ENCODE measurements around the gene HIBCH. TPM values are rescaled to one million over a fixed set of nuclear protein-coding genes. Genes with fewer than 3 reads are reported as not detected.

HIBCH gene
- total and polyA plus RNA-seq, 2 of the 13 experiments (the other 11 are each of a cell fraction or from before 2014, with no cell fraction given): 18.8 to 49.5 TPM

DNA sequence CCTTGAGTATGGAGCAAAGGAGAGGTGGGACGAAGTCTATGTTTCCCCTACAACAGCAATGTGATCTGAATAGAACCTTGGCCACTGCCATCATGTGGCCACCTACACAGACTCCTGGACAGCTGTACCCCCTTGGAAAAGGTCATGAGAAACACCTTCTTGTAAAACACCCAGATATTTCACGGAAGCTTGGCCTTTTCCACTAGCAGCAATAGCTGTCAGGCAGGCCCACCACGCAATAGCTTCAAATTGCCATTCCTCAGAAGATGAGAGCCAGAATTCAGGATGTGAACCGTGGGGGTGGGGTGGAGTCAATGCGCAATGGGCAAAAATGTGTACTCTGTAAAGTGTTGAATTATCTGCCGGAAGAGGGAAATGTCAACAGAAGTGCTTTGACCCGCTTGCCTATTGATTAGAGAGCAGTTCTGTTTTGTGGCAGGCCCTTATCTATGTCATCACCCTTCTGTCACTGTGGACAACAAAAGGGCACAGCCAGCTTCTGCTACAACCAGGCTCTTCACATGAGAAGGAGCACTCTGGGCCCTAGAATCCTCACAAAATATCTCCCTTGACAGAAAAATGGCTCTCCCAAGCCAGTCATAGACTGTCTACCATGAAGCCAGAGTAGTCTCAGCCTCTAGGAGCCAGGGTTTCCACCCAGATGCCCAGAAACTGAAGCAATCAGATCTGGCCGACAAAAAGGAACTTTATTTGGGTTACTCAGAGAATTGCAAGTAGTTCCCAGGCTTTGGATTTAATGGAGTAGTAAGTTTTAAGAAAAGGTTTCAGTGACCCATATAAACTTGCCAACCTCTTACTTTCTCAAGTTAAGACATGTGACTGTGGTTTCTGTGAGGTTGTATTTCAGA is 33.3 kb upstream of the HIBCH start (continued):
- TF ChIP-seq PBX3 (CRISPR knock-in tag; IDR thresholded peaks at IDR 0.05; ENCODE audit: borderline replicate concordance) (no peak), KDM5B (CRISPR knock-in tag; IDR thresholded peaks at IDR 0.05; ENCODE audit: borderline replicate concordance) (peak; percentile 53; the same call in 1 of the 2 replicates), MTA1 (CRISPR knock-in tag; IDR thresholded peaks at IDR 0.05; ENCODE audit: borderline replicate concordance) (peak; percentile 70), MZF1 (CRISPR knock-in tag; IDR thresholded peaks at IDR 0.05; ENCODE audit: borderline replicate concordance) (no peak), MYC (CRISPR knock-in tag; IDR thresholded peaks at IDR 0.05; ENCODE audit: borderline replicate concordance) (peak; percentile 25; the same call in 1 of the 2 replicates), POLR2G (IDR thresholded peaks at IDR 0.05; ENCODE audit: low read depth, low read length) (peak; percentile 66), ATF7-NPFF (CRISPR knock-in tag; IDR thresholded peaks at IDR 0.05; ENCODE audit: low read depth) (peak; percentile 88), ZSCAN29 (CRISPR knock-in tag; conservative IDR thresholded peaks at IDR 0.05) (peak; percentile 97), RFXANK (CRISPR knock-in tag; IDR thresholded peaks at IDR 0.05) (peak; percentile 69; the same call in 1 of the 2 replicates), ZNF383 (CRISPR knock-in tag; IDR thresholded peaks at IDR 0.05; ENCODE audit: borderline replicate concordance) (no peak), ZNF20 (CRISPR knock-in tag; IDR thresholded peaks at IDR 0.05) (no peak), DBP (CRISPR knock-in tag; IDR thresholded peaks at IDR 0.05; ENCODE audit: not compliant biosample characterization) (no peak), JUNB (CRISPR knock-in tag; IDR thresholded peaks at IDR 0.05; ENCODE audit: borderline replicate concordance) (peak; percentile 85)
- TF ChIP-seq, protein P1, sequence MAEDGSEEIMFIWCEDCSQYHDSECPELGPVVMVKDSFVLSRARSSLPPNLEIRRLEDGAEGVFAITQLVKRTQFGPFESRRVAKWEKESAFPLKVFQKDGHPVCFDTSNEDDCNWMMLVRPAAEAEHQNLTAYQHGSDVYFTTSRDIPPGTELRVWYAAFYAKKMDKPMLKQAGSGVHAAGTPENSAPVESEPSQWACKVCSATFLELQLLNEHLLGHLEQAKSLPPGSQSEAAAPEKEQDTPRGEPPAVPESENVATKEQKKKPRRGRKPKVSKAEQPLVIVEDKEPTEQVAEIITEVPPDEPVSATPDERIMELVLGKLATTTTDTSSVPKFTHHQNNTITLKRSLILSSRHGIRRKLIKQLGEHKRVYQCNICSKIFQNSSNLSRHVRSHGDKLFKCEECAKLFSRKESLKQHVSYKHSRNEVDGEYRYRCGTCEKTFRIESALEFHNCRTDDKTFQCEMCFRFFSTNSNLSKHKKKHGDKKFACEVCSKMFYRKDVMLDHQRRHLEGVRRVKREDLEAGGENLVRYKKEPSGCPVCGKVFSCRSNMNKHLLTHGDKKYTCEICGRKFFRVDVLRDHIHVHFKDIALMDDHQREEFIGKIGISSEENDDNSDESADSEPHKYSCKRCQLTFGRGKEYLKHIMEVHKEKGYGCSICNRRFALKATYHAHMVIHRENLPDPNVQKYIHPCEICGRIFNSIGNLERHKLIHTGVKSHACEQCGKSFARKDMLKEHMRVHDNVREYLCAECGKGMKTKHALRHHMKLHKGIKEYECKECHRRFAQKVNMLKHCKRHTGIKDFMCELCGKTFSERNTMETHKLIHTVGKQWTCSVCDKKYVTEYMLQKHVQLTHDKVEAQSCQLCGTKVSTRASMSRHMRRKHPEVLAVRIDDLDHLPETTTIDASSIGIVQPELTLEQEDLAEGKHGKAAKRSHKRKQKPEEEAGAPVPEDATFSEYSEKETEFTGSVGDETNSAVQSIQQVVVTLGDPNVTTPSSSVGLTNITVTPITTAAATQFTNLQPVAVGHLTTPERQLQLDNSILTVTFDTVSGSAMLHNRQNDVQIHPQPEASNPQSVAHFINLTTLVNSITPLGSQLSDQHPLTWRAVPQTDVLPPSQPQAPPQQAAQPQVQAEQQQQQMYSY (CRISPR knock-in tag; IDR thresholded peaks at IDR 0.05): no peak; the same call in 1 of the 2 replicates
- TF ChIP-seq, protein P2, sequence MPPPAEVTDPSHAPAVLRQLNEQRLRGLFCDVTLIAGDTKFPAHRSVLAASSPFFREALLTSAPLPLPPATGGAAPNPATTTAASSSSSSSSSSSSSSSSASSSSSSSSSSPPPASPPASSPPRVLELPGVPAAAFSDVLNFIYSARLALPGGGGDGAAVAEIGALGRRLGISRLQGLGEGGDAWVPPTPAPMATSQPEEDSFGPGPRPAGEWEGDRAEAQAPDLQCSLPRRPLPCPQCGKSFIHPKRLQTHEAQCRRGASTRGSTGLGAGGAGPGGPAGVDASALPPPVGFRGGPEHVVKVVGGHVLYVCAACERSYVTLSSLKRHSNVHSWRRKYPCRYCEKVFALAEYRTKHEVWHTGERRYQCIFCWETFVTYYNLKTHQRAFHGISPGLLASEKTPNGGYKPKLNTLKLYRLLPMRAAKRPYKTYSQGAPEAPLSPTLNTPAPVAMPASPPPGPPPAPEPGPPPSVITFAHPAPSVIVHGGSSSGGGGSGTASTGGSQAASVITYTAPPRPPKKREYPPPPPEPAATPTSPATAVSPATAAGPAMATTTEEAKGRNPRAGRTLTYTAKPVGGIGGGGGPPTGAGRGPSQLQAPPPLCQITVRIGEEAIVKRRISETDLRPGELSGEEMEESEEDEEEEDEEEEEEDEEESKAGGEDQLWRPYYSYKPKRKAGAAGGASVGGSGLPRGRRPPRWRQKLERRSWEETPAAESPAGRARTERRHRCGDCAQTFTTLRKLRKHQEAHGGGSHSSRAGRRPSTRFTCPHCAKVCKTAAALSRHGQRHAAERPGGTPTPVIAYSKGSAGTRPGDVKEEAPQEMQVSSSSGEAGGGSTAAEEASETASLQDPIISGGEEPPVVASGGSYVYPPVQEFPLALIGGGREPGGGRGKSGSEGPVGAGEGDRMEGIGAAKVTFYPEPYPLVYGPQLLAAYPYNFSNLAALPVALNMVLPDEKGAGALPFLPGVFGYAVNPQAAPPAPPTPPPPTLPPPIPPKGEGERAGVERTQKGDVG (CRISPR knock-in tag; IDR thresholded peaks at IDR 0.05; ENCODE audit: borderline replicate concordance): peak; percentile 90; the same call in 1 of the 2 replicates
- TF ChIP-seq, protein P3, sequence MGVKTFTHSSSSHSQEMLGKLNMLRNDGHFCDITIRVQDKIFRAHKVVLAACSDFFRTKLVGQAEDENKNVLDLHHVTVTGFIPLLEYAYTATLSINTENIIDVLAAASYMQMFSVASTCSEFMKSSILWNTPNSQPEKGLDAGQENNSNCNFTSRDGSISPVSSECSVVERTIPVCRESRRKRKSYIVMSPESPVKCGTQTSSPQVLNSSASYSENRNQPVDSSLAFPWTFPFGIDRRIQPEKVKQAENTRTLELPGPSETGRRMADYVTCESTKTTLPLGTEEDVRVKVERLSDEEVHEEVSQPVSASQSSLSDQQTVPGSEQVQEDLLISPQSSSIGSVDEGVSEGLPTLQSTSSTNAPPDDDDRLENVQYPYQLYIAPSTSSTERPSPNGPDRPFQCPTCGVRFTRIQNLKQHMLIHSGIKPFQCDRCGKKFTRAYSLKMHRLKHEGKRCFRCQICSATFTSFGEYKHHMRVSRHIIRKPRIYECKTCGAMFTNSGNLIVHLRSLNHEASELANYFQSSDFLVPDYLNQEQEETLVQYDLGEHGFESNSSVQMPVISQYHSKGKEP (CRISPR knock-in tag; IDR thresholded peaks at IDR 0.05): peak; percentile 90; the same call in 1 of the 2 replicates
